GM12878 (cell line): ENCODE results near the gene AMTN. TPM values are rescaled to one million over a fixed set of nuclear protein-coding genes. Genes with fewer than 3 reads are reported as not detected.

Experiments used
- ATAC-seq: fragments of 200-7000 bp; cut with Tn5 transposase; 3 replicates; pipeline ENCODE4 v1.9.1; 2020; ENCODE audit warnings: mild to moderate bottlenecking, moderate library complexity
- BruUV-seq: library from RNA; stranded (reverse); fragments of 400-500 nt; replicated peaks from 2 replicates; lab custom pipeline; 2021; lab: Mats Ljungman, UMichigan
- CTCF ChIA-PET: fragments of 300-600 bp; sonication (Branson Sonifier 250); formaldehyde crosslinking; extraction: SDS; loops from one replicate; lab custom pipeline; 2021; ENCODE audit warnings: inconsistent platforms; lab: Yijun Ruan, JAX
- POLR2A ChIA-PET: fragments of 350-600 bp; formaldehyde crosslinking; extraction: SDS; loops from one replicate; lab custom pipeline; 2021; ENCODE audit warnings: inconsistent platforms; lab: Charles Lee
- RAD21 ChIA-PET: fragments of 300-600 bp; sonication (Branson Sonifier 250); formaldehyde crosslinking; loops from one replicate; lab custom pipeline; 2023; ENCODE audit warnings: antibody characterized with exemption; ENCODE audit not compliant: unreplicated experiment; lab: Charles Lee
- SMC1A ChIA-PET: fragments of 300-600 bp; sonication (Branson Sonifier 250); formaldehyde crosslinking; loops from one replicate; lab custom pipeline; 2023; ENCODE audit not compliant: unreplicated experiment, uncharacterized antibody; lab: Charles Lee
- DNase-seq: peaks from one replicate; pipeline ENCODE4 v3.0.0-alpha.2; 2011; ENCODE audit warnings: low read depth, low spot score
- FAIRE-seq: peaks from 3 replicates; lab custom pipeline; 2011; peaks lifted over from hg19 to GRCh38; lab: Jason Lieb, UNC
- H2AFZ ChIP-seq: 2 replicates; pipeline ENCODE4 v1.6.0; 2011; ENCODE audit warnings: low read depth, low read length, control low read depth; ENCODE audit not compliant: control insufficient read depth
- H3K27ac ChIP-seq: 2 replicates; pipeline ENCODE4 v1.5.1; 2011; ENCODE audit warnings: control low read depth; ENCODE audit not compliant: control insufficient read depth, insufficient read depth
- H3K27me3 ChIP-seq, 2 experiments: replicated peaks in 1 of 2; 2 replicates each; pipeline versions ENCODE4 v1.6.0 to v1.6.1; 2011; ENCODE audit warnings: low read length in 1 of 2; ENCODE audit not compliant: control insufficient read depth in 2 of 2, insufficient read depth in 2 of 2
- H3K36me3 ChIP-seq, 2 experiments: 2 replicates each; pipeline ENCODE4 v1.5.1; 2011; ENCODE audit warnings: low read length in 1 of 2; ENCODE audit not compliant: control insufficient read depth in 2 of 2, insufficient read depth in 2 of 2
- H3K4me1 ChIP-seq: 2 replicates; pipeline ENCODE4 v1.6.1; 2011; ENCODE audit warnings: mild to moderate bottlenecking, low read length, moderate library complexity, mixed read lengths; ENCODE audit not compliant: control insufficient read depth, insufficient read depth
- H3K4me2 ChIP-seq: 2 replicates; pipeline ENCODE4 v1.6.0; 2011; ENCODE audit warnings: control low read depth; ENCODE audit not compliant: control insufficient read depth, insufficient read depth
- H3K4me3 ChIP-seq: fragments of 200-600 bp; sonication (generic); 2 replicates; pipeline ENCODE4 v1.5.1; 2016
- H3K79me2 ChIP-seq: 2 replicates; pipeline ENCODE4 v1.6.0; 2011; ENCODE audit warnings: low read length; ENCODE audit not compliant: control insufficient read depth, insufficient read depth
- H3K9ac ChIP-seq: 2 replicates; pipeline ENCODE4 v1.8.0; 2011; ENCODE audit warnings: low read length, control low read depth, mixed read lengths; ENCODE audit not compliant: control insufficient read depth, insufficient read depth
- H3K9me3 ChIP-seq: replicated peaks from 3 replicates; pipeline ENCODE4 v1.5.1; 2011; ENCODE audit warnings: mild to moderate bottlenecking, low read length; ENCODE audit not compliant: control insufficient read depth, insufficient read depth
- H4K20me1 ChIP-seq: 2 replicates; pipeline ENCODE4 v1.6.0; 2011; ENCODE audit not compliant: control insufficient read depth, insufficient read depth
- BMI1 ChIP-seq: fragments of 450-650 bp; IDR thresholded peaks from 2 replicates; pipeline ENCODE4 v1.6.1; 2016; ENCODE audit warnings: mild to moderate bottlenecking, moderate library complexity, borderline replicate concordance
- IRF3 ChIP-seq: fragments of 450-650 bp; IDR thresholded peaks from 2 replicates; pipeline ENCODE4 v1.6.1; 2014; ENCODE audit warnings: mild to moderate bottlenecking
- MEF2B ChIP-seq: fragments of 450-650 bp; IDR thresholded peaks from 2 replicates; pipeline ENCODE4 v1.6.1; 2018; ENCODE audit warnings: mild to moderate bottlenecking, moderate library complexity; ENCODE audit not compliant: partially characterized antibody, poor library complexity, severe bottlenecking
- NBN ChIP-seq: fragments of 450-650 bp; IDR thresholded peaks from 2 replicates; pipeline ENCODE4 v1.6.1; 2016
- ZNF592 ChIP-seq: fragments of 450-650 bp; IDR thresholded peaks from 2 replicates; pipeline ENCODE4 v1.6.1; 2017; ENCODE audit warnings: mild to moderate bottlenecking, moderate library complexity
- WGBS: methylation state at CpG from one replicate; pipeline ENCODE4 v1.1.6; 2016; ENCODE audit warnings: low lambda C conversion rate; ENCODE audit not compliant: insufficient replicate concordance, insufficient coverage; ENCODE audit errors: missing lambda C conversion rate; 5-methylcytosine and 5-hydroxymethylcytosine counted together
- in situ Hi-C: fragments of 300-500 bp; cut with MboI; formaldehyde crosslinking; loops from 9 replicates; pipeline ENCODE4 v1.14.3; 2018; ENCODE audit warnings: mixed read lengths
- intact Hi-C: fragments of 100-400 bp; cut with micrococcal nuclease; formaldehyde crosslinking; loops from one replicate; pipeline ENCODE4 v1.14.2; 2022; ENCODE audit not compliant: unreplicated experiment
- polyA plus RNA-seq, 11 experiments: library from polyadenylated mRNA; depleted of rRNA in 4 of 11; unstranded in 6 of 11; stranded (reverse) in 5 of 11; fragments of >200 nt; fragmentation: Nextera tagmentation in 4 of 11; fragmentation: Illumina TruSeq in 1 of 11; extraction: Ambion mirVana in 4 of 11; extraction: Trizol in 1 of 11; gene quantifications; 1 replicate in 1 of 11; 2 replicates in 10 of 11; pipeline versions ENCODE4 v1.2.1 to v1.2.3, GENCODE V29; 2011 to 2016; ENCODE audit warnings: inconsistent platforms in 2 of 11, missing spikeins in 2 of 11, low read depth in 1 of 11
- total RNA-seq, 4 experiments: library from RNA; depleted of rRNA in 3 of 4; stranded (reverse); fragments of >200 nt in 3 of 4; fragmentation: Illumina TruSeq in 1 of 4; extraction: Trizol in 1 of 4; gene quantifications; 2 replicates each; pipeline versions ENCODE4 v1.2.1 to v1.2.3, GENCODE V29; 2013 to 2021

AMTN gene
- total and polyA plus RNA-seq, 10 of the 15 experiments (the other 5 are each of a cell fraction or from before 2014, with no cell fraction given) = not detected

- no peak for TF ChIP-seq ZNF592
Measured at GRCh38 chr4:70518269-70518668, at the start of gene AMTN (continued).

GRCh38 chr4:70471897-70472296, 46.5 kb upstream of the AMTN start, which contains the start of gene MUC7:
Gene MUC7, plus strand, starts transcription at chr4:70472197. Its CDS starts 1,825 bp downstream, at chr4:70474022.
- TF ChIP-seq NBN (no peak), BMI1 (no peak), IRF3 (no peak), MEF2B (no peak)
- ATAC-seq = no peak
- Histone ChIP-seq H3K9me3 (no peaks in the 10 kb centered on the region), H3K4me3 (no peak within 1 kb of the TSS), H3K27ac (no peak within 1 kb of the TSS), H3K4me1 (no peaks in the 10 kb centered on the region), H3K4me2 (no peak within 1 kb of the TSS), H3K27me3 (no peaks in the 10 kb centered on the region), H3K9ac (no peak within 1 kb of the TSS), H3K36me3 (no peaks in the 10 kb centered on the region), H2AFZ (no peak within 1 kb of the TSS), H3K79me2 (no peaks in the 10 kb centered on the region), H4K20me1 (no peaks in the 10 kb centered on the region)
- no TSS peak for BruUV-seq
- SMC1A ChIA-PET = no interaction called here
- in situ Hi-C loops (no loop called here), intact Hi-C loops (no loop called here)
- 46% methylated on average over 4 of the region's 4 CpGs for WGBS
- FAIRE-seq = no peak
- CTCF ChIA-PET = no interaction called here
- POLR2A ChIA-PET = no interaction called here
- RAD21 ChIA-PET = no interaction called here
- no peak for DNase-seq
